GM19324 (cell line): ENCODE results near the gene BAAT.

Source experiments
- ATAC-seq: cut with Tn5 transposase; IDR thresholded peaks from one replicate; pipeline ENCODE4 v1.9.1; 2021; ENCODE audit warnings: mild to moderate bottlenecking, moderate library complexity; ENCODE audit not compliant: unreplicated experiment, low FRiP score

The BAAT gene

DNA sequence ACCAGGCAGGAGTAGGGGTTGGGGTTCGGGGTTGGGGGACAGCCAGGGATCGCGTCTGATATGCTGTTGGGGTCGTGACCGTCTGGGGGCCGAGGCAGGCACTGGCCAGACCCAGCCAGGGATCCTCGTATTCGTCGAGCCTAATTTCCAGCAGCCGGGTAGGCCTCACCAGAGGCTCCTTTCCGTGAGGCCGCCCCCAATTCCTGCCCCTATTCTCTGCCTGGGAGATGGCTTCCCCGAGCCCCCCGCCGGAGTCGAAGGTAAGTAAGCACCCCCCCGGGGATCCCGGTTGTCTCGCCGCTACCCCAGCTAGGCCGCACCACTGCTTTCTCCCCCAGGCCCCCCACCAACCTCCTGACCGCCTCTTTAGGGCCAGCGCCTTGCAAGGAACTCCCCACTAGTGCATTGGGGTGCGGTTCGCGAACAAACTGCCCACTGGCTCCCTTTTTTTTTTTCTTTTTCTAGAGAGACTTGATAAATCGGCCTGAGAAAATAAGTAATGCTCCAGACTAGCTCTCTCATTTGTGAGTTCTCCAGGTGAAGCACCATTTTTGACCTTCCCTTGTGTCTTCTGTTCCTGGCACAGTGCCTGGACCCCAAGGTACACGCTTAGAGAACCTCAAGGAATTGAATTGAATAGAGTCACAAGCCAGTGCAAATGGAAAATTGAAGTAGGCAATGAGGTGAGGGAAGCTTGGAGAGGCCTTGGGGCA, 14.3 kb upstream of the BAAT start:
- ATAC-seq, result no peak

DNA sequence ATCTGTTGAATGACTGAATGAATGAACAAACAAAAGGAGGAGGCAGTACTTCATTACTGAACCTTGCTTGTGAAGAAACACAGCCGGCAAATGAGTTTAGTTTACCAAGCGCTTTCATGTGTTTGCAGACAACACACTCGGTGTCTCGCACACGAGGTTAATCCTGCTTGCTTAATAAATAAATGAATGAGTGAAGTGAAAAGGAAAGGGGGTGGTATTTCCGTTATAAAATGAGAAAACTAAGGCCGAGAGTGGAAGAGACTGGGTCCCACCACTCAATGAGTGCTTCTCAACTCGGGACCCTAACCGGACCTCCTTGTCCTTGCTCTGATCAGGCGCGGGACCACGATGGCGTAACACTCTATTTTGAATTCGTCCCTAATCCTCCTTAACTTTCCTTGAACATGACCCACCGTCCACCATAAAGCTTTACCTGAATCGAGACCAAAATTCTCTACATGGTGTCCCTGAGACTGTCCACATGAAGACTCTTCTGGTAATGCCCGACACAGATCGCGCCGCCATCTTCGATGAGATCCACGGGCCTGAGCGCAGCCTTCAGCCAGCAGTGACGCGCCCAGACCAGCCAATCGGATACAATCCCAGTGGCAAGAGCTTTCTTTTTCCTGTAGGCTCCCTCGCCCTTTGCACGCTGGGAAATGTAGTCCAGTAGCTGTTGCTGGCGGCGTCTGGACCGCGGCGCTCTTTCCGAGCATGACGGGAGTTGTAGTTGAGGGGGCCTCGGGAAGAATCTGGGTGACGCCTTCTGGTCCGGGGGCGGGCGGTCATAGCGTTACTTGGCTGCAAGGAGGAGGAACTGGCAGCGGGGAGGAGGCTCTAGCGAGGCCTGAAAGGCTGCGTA, 13.5 kb upstream of the BAAT start, which contains the start of the genes MRPL50 and ZNF189:
TSS of gene MRPL50 (minus strand) at position 551 of the 862 bp plus-strand sequence. CDS start at position 525, 26 bp downstream.
TSS of gene ZNF189 (plus strand) at position 784 of the 862 bp plus-strand sequence. CDS start 306 bp downstream, outside the sequence.
- peak; percentile 99 for ATAC-seq

DNA sequence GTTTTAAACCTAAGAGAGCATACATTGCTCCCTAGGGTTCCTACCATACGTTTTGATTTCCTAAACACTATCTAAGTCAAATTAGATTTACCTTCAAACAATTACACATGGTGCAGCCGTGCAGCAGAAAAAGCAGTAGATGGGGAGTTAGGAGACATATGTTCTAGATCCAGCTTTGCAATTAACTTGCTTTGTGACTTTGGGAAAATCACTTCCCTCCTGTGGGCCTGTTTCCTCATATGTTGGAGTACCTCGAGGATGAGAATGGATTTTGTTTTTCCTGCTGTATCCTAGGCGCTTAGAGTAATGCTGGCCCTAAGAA, 12.9 kb upstream of the BAAT start:
- ATAC-seq, result no peak

DNA sequence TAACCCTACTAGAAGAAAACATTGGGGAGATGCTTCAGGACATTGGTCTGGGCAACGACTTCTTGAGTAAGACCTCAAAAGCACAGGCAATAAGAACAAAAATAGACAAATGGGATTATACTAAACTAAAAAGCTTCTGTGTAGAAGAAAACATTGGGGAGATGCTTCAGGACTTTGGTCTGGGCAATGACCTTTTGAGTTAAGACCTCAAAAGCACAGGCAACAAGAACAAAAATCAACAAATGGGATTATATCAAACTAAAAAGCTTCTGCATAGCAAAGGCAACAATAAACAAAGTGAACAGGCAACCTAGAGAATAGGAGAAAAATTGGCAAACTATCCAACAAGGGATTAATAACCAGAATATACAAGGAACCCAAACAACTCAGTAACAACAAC, 9.9 kb upstream of the BAAT start:
- ATAC-seq, result no peak

DNA sequence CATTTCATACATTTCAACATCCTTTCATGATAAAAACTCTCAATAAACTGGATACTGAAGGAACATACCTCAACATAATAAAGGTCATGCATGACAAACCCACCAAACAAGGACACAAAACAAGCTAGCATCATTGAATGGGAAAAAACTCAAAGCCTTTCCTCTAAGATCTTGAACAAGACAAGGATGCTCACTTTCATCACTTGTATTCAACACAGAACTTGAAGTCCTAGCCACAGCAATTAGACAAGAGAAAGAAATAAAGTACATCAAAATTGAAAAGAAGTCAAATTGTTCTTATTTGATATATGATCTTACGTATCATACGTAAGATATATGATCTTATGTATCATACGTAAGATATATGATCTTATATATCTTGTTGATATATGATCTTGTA, 8.3 kb upstream of the BAAT start:
- no peak for ATAC-seq

DNA sequence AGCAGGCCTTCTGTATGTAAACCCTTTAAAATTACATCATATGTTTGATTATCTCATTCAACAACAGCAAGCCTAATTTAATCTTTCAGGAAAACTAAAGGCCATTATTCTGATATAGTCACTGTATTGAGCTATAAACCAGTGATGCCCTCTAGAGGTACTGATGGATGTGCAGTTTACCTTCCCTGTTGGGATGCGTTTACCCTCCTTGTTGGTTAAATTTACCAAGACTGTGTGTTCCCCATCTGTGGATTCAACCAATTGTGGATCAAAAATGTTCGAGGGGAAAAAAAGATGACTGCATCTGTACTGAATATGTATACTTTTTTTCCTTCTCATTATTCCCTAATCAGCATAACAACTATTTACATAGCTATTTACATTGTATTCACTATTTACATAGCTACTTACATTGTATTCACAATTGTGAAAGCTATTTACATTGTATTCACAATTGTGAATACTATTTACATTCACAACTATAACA, 3.7 kb upstream of the BAAT start:
- no peak for ATAC-seq

DNA sequence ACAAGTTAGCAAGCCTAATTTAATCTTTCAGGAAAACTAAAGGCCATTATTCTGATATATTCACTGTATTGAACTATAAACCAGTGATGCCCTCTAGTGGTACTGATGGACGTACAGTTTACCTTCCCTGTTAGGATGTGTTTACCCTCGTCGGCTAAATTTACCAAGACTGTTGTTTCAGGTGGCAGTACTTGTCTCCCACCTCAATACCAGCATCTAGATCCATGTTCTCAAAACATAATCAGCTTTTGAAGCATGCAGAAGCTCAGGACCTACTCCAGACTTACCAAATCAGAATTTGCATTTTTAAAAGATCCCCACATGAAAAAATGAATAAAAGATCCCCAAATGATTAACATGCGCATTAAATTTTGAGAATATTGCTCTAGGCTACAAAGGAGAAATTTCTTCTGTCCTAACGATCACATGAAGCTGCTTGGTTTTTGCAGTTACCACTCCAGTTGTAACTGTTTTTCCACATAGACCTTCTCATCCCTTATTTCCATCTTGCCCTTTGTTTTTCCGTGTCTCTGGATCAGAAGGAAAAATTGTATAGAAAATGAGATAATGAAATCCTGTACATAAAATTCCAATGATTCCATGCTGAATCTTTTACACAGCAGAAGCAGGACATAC, 3.2 kb upstream of the BAAT start:
- no peak for ATAC-seq

DNA sequence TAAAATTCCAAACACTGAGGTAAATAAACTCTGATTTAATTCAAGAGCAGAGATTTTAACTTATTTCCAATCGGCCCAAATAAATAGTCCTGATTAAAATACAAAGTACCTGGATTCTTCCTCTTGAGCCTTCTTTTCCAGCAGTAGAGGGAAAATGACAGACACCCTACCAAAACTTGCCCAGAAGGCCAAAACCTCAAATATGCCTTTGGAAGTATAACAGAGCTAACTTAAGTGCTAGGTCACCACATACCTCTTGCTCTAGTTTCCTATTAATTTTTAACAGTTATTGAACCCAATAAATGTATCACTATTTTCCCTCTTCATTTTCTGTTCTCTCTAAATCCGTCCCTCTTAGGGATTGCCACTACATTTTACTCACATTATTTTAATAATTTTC, 1.4 kb downstream of the BAAT start:
- no peak for ATAC-seq

DNA sequence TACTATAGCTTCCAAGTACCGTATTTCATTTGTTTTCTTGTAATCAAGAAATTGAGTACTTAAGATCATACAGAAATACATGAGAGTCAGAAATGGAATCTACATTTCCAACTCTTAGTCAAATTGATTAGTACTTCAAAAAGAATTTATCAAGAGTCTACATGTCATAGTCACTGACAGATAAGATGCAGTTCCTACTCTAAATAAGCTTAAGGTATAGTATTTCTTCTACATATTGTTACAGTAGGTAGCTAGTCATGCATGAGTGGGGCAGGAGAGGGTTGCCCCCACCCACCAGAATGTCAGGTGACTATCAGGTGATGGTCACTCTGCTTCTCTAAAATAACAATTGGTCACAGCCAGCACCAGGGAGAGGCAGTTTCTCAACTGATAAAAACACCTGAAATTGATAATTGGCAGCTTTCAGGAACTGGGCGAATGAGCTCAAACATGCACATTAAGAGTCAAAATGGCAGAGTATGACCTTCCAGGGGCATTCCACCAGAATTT, 2.9 kb downstream of the BAAT start:
- no peak for ATAC-seq

DNA sequence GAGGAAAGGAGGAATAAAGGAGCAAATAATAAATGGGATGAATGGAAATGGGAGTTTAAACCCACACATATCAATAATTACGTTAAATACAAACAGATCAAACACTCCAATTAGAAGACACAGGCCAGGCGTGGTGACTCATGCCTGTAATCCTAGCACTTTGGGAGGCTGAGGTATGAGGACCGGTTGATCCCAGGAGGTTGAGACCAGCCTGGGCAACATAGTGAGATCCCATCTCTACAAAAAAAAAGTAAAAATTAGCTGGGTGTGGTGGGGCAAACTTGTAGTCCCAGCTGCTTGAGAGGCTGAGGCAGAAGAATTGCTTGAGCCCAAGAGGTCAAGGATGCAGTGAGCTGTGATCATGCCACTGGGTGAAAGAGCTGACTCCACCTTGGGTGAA, 3.7 kb downstream of the BAAT start:
- ATAC-seq, result no peak

DNA sequence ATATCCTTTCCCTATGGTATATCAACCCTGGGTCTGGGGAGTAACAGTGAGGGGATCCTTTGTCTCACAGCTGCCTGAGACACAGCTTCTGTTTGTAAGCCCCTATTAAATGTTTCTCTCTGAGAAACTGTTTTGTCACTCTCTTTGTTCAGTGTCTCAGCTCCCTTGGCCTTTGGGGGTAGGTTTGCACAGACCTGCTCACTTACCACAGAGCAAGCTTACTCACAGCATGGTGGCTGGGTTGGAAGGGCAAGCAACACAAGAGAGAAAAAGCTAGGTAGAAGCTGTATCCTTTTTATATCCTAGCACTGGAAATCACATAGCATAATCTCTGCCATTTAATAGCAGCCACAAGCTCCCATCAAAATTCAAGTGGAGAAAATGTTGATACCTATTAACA, 4.5 kb downstream of the BAAT start:
- ATAC-seq, result no peak

DNA sequence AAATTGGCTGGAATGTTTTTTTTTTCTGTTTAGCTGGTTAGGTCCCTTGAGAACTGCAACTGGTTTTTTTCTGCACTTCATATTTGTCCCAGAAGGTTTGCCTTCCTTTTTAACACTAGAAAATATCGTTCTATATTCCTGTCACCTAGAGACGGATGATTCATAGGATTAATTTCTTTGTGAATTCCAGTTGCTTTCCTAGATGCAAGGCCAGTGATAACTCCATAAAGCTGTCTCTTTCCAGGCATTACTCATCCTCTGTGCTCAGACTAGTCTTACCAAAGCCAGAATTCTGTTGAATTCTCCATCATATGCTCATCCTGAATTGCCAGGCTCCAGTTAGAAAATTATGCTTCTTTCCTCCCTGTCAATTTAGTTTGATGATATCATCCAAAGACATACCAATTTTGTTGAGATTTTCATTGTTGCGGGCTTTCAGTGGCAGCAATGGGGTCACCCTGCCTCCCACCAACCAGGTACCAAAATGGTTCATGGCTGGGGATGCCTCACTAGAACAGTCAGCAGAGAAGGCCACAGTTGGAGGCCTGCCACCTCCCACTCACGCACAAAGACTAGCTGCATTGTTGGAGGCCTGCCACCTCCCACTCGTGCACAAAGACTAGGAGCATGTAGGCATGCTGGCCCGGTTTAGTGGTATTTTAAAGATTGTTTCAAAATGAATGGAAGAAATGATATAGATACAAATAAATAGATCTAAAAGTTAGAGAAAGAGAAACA, 8.5 kb downstream of the BAAT start:
- ATAC-seq, result no peak

DNA sequence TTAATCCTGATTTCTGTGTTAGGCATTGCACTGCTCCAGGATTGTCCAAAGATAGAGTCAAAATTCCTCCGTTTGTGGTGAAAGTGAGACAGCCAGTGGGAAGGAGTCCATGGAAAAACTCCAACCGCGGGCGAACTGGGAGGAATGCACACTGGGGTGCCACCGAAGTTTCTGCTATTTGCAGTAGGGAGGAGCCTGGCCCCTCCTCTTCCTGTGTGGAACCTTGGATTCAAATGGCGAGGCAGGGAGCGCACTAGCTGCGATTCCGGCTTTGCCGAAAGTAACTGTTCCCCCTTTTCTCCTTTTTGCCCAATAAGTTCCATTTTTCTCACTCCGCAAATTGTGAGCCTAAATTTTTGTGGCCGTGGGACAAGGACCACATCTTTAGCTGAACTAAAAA, 9.3 kb downstream of the BAAT start:
- no peak for ATAC-seq

DNA sequence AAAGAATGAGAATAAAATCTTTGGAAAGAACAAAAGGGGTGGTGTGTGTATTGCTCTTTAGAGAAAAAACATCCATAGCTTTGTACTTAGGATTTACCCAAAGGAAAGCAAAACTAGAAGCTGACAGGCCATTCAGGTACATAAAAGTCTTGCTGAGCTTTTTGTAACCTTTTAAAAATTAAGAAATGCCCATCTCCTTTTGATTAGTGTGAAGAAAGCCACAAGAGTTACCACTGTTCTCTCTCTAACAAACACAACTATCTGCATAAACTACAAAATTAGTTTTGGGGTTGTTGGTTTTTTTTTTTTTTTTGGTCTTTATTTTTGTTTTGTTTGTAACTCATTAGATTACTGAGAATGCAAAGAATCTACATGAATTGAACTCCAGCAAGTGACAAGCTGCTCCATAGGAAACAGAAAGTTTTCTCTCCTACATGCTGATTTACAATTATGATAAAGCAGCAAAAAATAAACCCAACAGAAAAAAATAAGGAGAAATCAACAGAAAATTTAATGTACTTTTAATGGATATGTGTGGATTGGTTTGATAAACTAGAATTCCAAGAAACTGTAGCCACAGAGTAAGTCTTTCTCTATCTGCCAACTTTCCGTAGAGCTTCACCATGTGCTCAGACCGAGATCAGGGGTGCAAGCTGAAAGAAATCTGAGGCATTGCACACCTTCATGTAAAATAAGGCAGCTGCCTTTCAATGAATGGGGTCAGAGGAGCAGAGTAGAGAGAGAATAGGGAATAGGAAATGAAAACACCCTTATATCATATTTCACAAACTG, 12.3 kb downstream of the BAAT start:
- ATAC-seq, result no peak

DNA sequence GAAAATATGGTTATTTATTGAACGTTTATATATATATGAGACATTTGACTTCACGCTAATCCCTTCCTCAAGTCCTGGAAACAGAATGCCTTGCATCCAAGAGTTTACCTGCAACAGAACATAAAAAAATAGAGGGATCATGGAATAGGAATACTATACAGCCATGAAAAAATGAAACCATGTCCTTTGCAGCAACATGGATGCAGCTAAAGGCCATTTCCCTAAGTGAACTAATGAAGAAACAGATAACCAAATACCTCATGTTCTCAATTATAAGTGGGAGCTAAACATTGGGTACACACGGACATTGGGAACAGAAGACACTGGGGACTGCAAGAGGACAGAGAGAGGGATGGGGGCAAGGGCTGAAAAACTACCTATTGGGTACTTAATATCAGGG, 13.0 kb downstream of the BAAT start:
- no peak for ATAC-seq

DNA sequence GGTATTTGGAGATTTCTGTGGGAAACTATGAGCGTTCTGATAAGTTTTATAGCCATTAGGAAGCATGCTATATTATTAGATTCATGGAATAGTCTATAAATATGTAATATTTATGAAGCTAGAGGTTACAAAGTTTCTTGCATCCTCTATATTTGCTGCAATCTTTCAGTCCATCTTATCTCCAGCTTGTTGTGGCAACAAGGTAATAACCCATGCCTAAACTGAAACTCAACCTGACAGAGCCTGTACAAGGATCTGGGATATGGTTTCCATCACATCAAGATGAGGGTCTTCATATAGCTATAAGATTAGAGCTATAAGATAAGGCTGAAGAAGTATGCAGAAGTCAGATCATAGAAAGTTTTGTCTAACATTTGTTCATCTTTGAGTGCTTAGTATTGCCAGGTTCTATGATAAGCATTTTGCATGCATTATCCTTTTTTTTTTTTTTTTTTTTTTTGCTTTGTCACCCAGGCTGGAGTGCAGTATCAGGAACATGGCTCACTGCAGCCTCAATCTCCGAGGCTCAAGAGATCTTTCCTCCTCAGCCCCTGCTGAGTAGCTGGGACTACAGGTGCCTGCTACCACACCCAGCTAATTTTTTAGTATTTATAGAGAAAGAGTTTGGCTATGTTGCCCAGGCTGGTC, 14.8 kb downstream of the BAAT start:
- no peak for ATAC-seq

DNA sequence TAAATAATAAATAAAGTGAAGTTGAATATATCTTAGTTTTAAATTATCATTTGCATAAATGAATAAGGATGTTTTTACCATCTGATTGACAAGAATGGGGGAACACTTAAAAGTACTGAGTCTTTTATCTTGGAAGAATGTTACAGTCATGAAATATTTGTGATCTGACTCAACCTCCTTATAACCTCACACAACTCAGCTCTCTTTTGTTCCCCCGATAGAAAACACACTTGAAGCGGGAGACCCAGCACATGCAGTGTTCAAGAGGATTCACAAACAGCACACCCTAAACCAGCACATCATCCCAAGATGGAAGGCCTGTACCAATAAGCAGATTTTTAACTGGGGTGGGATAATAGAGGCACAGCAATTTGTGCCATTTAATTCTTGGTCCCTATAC, 15.5 kb downstream of the BAAT start:
- no peak for ATAC-seq

DNA sequence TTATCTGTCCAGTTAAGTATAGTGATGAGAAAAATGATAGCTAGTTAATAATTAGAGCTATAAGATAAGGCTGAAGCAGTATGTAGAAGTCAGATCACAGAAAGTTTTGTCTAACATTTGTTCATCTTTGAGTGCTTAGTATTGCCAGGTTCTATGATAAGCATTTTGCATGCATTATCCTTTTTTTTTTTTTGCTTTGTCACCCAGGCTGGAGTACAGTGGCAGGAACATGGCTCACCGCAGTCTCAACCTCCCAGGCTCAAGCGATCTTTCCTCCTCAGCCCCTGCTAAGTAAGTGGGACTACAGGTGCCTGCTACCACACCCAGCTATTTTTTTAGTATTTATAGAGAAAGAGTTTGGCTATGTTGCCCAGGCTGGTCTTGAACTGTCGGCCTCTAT, 17.5 kb downstream of the BAAT start:
- ATAC-seq, result no peak
